ENCODE results near the gene PIK3CD. TPM values are rescaled to one million over a fixed set of nuclear protein-coding genes. Genes with fewer than 3 reads are reported as not detected.
"Not testable (repeated sequence)": the region's sequence is repeated elsewhere in the genome, so short reads cannot be mapped to it uniquely, and the experiment has no call there.

PIK3CD gene
- total and polyA plus RNA-seq, 9 donors = 1.4 to 3.5 (median 2.2) TPM

DNA sequence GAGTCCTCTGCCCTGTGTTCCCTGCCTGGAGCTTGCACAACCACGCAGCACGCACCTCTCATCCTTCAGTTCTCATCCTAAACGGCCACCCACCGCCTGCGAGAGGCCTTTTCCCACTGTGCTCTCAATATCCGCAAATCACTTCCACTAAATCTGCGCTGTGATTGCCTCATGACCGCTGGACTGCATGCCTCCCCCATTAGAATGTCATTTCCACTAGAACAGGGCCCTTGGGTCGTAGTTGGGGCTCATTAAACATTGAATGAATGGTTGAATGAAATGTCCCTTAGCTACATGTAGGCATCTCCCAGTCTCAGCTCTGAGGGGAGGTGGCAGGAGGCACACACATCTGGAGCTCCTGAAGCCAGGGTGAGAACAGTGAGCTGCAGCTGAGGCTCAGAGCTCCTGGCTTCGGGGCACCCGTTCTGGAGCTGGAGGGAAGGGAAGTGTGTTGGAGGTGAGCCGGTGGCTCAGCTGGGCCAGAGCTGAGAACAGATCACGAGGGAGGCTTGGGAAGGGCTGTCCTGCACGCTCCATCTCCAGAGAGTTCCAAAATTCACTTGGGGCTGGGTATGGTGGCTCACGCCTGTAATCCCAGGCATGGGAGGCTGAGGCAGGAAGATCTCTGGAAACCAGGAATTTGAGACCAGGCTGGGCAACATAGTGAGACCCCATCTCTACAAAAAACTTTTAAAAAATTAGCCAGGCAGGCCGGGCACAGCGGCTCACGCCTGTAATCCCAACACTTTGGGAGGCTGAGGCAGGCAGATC lies 32.4 kb upstream of the PIK3CD start:
- WGBS (ENCODE audit: insufficient coverage) = 72% methylated on average over 15 of the region's 18 CpGs
- H3K4me3 ChIP-seq (ENCODE audit: low read length) = no peak overlapping the region
- no peaks in the 10 kb centered on the region for H3K4me1 ChIP-seq (ENCODE audit: control insufficient read depth, insufficient read depth, low read length)
- no peak for DNase-seq
- H3K27me3 ChIP-seq (ENCODE audit: control insufficient read depth, insufficient read depth, low read length) = peaks cover 6% of the 10 kb centered on the region
- H3K27ac ChIP-seq (ENCODE audit: low read length) = no peak overlapping the region
- H3K36me3 ChIP-seq (ENCODE audit: control insufficient read depth, insufficient read depth, low read length) = peaks cover under 1% of the 10 kb centered on the region
- H3K9me3 ChIP-seq (replicated peaks; ENCODE audit: control insufficient read depth, low read depth, low read length) = no peaks in the 10 kb centered on the region

DNA sequence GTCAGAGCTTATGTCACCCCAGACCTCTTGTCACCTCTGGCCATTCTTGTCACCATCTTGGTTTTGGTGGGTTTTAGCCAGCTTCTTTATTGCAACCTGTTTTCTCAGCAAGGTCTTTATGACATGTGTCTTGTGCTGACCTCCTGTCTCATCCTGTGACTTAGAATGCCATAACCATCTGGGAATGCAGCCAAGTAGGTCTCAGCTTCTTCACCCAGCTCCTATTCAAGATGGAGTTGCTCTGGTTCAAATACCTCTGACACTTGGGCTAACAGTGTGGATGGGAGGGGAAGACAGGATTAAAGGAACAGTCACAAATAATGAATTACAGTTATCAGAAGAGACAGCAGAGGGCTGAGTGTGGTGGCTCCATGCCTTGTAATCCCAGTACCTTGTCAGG lies 30.5 kb upstream of the PIK3CD start:
- Histone ChIP-seq H3K4me1 (ENCODE audit: control insufficient read depth, insufficient read depth, low read length) (no peaks in the 10 kb centered on the region), H3K36me3 (ENCODE audit: control insufficient read depth, insufficient read depth, low read length) (no peaks in the 10 kb centered on the region), H3K27me3 (ENCODE audit: control insufficient read depth, insufficient read depth, low read length) (peaks cover 10% of the 10 kb centered on the region), H3K9me3 (replicated peaks; ENCODE audit: control insufficient read depth, low read depth, low read length) (no peaks in the 10 kb centered on the region), H3K4me3 (ENCODE audit: low read length) (no peak overlapping the region), H3K27ac (ENCODE audit: low read length) (no peak overlapping the region)
- no peak for DNase-seq

DNA sequence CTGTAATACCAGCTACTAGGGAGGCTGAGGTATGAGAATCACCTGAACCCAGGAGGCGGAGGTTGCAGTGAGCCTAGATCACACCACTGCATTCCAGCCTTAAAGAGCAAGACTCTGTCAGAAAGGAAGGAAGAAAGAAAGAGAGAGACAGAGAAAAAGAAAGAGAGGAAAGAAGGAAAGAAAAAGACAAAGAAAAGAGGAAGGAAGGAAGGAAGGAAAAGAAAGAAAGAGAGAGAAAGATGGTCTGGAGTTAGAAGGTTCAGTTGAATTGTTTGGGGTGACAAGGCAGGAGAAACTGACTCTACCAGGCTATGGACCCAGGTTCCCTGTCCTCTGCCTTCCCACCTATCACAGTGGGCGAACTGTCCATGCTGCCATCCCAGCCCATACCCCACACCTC lies 27.4 kb upstream of the PIK3CD start:
- 100% methylated on average over 1 of the region's 2 CpGs for WGBS (ENCODE audit: insufficient coverage)
- DNase-seq = no peak
- peaks cover 2% of the 10 kb centered on the region for H3K4me1 ChIP-seq (ENCODE audit: control insufficient read depth, insufficient read depth, low read length)
- peaks cover 13% of the 10 kb centered on the region for H3K27me3 ChIP-seq (ENCODE audit: control insufficient read depth, insufficient read depth, low read length)
- H3K27ac ChIP-seq (ENCODE audit: low read length) = no peak overlapping the region
- H3K9me3 ChIP-seq (replicated peaks; ENCODE audit: control insufficient read depth, low read depth, low read length) = no peaks in the 10 kb centered on the region
- no peaks in the 10 kb centered on the region for H3K36me3 ChIP-seq (ENCODE audit: control insufficient read depth, insufficient read depth, low read length)
- no peak overlapping the region for H3K4me3 ChIP-seq (ENCODE audit: low read length)

DNA sequence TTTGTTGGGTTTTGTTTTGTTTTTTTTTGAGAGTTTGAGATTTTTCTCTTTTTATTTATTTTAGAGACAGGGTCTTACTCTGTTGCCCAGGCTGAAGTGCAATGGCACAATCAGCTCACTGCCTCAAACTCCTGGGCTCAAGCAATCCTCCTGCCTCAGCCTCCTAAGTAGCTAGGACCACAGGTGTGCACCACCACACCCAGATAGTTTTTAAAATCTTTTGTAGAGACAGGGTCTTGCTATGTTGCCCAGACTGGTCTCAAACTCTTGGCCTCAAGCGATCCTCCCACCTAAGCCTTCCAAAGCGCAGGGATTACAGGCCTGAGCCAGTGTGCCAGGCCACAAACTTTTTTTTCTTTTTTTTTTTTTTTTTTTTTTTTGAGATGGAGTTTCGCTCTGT lies 26.5 kb upstream of the PIK3CD start:
- not testable (repeated sequence) for H3K27ac ChIP-seq (ENCODE audit: low read length); H3K4me3 ChIP-seq (ENCODE audit: low read length)
- WGBS (ENCODE audit: insufficient coverage) = no CpG with 5 or more reads among the region's 3 CpGs

DNA sequence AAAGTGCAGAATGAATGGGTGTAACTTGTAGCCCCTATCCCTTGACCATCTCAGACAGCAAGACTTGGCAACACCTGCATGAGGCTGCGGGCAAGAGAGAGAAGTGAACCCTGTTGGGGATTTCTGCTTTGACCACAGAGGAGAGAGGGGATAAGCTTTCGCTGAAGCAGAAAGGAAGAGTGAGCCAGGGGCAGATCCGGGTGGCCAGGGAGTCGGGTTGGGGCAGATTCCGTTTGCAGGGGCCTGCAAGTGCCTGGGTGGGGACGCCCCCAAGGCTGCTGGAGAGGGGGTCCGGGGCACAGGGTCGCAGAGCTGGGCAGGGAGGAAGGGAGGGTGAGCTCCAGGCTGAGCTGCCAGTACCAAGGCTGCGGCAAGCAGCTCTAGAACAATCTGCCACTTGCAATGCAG lies 25.3 kb upstream of the PIK3CD start:
- WGBS (ENCODE audit: insufficient coverage) = 77% methylated on average over 9 of the region's 9 CpGs
- DNase-seq = no peak
- H3K27ac ChIP-seq (ENCODE audit: low read length) = no peak overlapping the region
- H3K27me3 ChIP-seq (ENCODE audit: control insufficient read depth, insufficient read depth, low read length) = peaks cover 12% of the 10 kb centered on the region
- no peak overlapping the region for H3K4me3 ChIP-seq (ENCODE audit: low read length)
- no peaks in the 10 kb centered on the region for H3K36me3 ChIP-seq (ENCODE audit: control insufficient read depth, insufficient read depth, low read length)
- peaks cover 2% of the 10 kb centered on the region for H3K4me1 ChIP-seq (ENCODE audit: control insufficient read depth, insufficient read depth, low read length)
- H3K9me3 ChIP-seq (replicated peaks; ENCODE audit: control insufficient read depth, low read depth, low read length) = no peaks in the 10 kb centered on the region

More for the DNA sequence above, 26.5 kb upstream of the PIK3CD start:
- not testable (repeated sequence) for H3K9me3 ChIP-seq (replicated peaks; ENCODE audit: control insufficient read depth, low read depth, low read length); H3K36me3 ChIP-seq (ENCODE audit: control insufficient read depth, insufficient read depth, low read length); H3K4me1 ChIP-seq (ENCODE audit: control insufficient read depth, insufficient read depth, low read length); DNase-seq
- peaks cover 12% of the 10 kb centered on the region for H3K27me3 ChIP-seq (ENCODE audit: control insufficient read depth, insufficient read depth, low read length)

DNA sequence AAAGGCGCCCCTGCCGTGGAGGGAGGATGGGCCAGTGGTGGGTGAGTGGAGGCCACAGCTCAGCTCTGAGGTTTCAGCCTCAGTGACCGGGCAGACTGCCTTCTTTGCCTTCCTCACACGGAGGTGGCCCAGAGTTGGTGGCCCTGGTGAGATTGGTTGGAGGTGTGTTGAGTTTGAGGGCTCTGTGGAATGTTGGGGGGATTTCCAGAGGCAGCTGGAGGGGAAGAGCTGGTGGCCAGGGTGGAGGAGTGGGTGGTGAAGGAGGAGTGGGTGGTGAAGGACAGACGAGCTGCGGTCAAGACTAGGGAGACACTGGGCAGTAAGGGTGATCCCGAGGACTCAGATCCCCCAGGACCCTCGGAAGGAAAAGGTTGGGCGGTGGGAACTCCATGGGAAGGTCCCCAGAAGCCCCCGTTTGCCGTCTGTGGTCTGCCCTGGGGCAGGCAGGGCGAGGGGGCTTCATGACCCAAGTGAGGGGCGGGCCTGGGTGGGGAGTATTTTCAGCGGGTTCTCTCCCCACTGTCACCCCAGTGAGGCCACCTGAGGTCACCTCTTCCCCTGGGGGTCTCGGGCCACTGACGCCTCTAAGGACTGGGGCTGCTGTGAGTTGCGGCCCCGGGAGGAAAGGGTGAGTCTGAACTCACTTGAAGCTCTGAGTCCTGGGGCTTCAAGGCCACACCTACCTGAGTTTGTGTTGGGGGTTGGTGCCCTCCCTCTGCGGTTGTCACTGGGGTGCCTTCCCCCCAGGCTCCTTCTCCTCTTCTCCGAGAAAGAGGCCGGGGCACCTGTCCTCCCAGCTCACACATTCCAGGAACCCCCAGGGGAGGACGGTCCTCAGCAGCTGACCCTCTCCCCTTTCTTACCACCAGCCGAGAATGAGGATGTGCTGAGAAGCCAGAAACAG lies 22.7 kb upstream of the PIK3CD start:
- WGBS (ENCODE audit: insufficient coverage) = 71% methylated on average over 11 of the region's 23 CpGs
- DNase-seq = no peak
- Histone ChIP-seq H3K4me1 (ENCODE audit: control insufficient read depth, insufficient read depth, low read length) (peaks cover 2% of the 10 kb centered on the region), H3K27me3 (ENCODE audit: control insufficient read depth, insufficient read depth, low read length) (peaks cover 12% of the 10 kb centered on the region), H3K4me3 (ENCODE audit: low read length) (no peak overlapping the region), H3K9me3 (replicated peaks; ENCODE audit: control insufficient read depth, low read depth, low read length) (no peaks in the 10 kb centered on the region), H3K36me3 (ENCODE audit: control insufficient read depth, insufficient read depth, low read length) (no peaks in the 10 kb centered on the region), H3K27ac (ENCODE audit: low read length) (no peak overlapping the region)

DNA sequence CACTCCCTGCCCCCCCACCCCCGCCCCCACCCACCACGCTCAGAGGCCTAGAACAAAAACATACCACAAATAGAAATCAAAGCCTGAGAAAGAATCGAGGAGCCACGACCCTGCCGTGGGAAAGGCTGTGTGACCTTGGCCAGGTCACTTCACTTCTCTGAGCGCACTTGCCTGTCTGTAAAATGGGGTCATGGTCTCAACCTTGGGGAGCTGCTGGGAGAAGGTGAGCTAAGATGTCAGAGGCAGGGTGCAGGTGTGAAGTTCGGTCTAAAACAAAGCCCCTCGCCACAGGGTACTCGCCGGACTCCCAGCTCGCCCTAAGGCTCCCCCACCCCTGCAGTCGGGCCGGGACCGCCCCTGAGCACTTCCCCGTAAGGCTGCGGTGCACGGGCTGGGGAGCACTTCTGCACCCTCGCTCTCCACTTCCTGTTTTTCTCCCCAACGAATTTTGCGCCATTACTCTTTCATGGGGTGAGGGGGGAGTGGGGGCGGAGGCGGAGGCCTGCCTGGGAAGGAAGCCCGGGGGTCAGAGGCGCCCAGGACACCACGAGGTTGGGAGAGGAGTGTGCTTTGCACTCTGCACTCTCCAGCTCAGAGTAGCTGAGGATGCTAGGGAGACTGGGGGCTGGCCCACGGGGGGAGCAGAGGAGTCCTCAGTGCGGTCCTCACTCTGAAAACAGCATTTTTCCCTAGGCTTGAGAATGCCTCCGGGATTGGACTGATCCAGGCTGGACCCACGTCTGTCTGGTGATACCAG lies 21.9 kb upstream of the PIK3CD start:
- H3K27me3 ChIP-seq (ENCODE audit: control insufficient read depth, insufficient read depth, low read length) = peaks cover 12% of the 10 kb centered on the region
- no peak overlapping the region for H3K27ac ChIP-seq (ENCODE audit: low read length)
- peak; percentile 63 for DNase-seq
- H3K4me1 ChIP-seq (ENCODE audit: control insufficient read depth, insufficient read depth, low read length) = peaks cover 2% of the 10 kb centered on the region
- no peaks in the 10 kb centered on the region for H3K9me3 ChIP-seq (replicated peaks; ENCODE audit: control insufficient read depth, low read depth, low read length)
- WGBS (ENCODE audit: insufficient coverage) = 46% methylated on average over 12 of the region's 29 CpGs
- no peak overlapping the region for H3K4me3 ChIP-seq (ENCODE audit: low read length)
- no peaks in the 10 kb centered on the region for H3K36me3 ChIP-seq (ENCODE audit: control insufficient read depth, insufficient read depth, low read length)

DNA sequence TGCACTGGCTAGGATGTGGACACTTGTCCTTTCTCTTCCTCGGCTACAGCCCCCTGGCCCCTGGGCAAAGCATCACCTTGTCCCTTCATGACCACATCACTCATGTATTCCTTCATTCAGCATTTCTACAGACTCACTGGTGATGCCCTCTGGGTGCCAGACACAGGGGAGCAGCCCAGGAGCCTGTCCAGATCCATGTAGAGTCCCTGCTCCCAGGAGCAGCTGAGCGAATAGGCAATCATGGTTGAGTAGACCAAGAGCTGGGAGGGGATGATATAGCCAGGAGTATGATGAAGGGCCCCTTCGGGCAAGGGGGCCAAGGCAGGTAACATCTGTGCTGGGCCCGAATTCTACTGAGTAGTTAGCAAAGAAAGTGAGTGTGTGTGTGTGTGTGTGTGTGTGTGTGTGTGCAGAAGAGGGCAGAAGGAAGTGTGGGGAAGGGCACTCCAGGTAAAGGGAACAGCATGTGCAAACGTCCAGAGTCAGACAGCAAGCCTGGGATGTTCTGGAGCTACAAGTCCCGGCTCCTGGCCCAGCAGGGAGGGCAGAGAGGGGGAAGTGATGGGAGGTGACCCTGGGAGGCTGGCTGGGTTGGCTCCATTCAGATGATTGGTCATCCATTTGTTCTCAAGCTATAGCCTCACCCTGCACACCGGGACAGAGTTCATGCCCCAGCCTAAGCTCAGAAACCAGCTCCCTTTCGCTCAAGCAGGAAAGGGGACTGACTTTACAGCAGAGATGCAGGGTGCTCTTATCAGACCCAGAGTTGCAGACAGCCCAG lies 21.0 kb upstream of the PIK3CD start:
- 71% methylated on average over 6 of the region's 8 CpGs for WGBS (ENCODE audit: insufficient coverage)
- Histone ChIP-seq H3K9me3 (replicated peaks; ENCODE audit: control insufficient read depth, low read depth, low read length) (no peaks in the 10 kb centered on the region), H3K27me3 (ENCODE audit: control insufficient read depth, insufficient read depth, low read length) (peaks cover 12% of the 10 kb centered on the region), H3K4me3 (ENCODE audit: low read length) (no peak overlapping the region), H3K27ac (ENCODE audit: low read length) (no peak overlapping the region), H3K36me3 (ENCODE audit: control insufficient read depth, insufficient read depth, low read length) (no peaks in the 10 kb centered on the region), H3K4me1 (ENCODE audit: control insufficient read depth, insufficient read depth, low read length) (peaks cover 2% of the 10 kb centered on the region)
- no peak for DNase-seq

DNA sequence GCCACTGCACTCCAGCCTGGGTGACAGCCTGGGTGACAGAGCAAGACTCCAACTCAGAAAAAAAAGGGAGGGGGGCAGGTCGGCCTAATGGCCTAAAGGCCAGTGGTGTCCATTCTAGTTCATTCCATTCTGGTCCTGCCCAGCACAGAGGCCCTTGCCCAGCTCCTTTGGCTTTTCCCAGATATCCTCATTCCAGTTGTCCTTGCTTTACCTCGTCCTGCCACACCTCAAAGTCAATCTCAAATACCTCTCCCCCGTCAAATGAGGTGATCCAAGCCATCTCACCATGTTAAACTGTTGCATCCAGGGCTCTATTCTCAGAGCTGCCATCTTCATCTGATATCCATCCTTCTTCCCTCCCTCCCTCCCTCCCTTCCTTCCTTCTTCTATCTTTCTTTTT lies 19.9 kb upstream of the PIK3CD start:
- peaks cover 2% of the 10 kb centered on the region for H3K4me1 ChIP-seq (ENCODE audit: control insufficient read depth, insufficient read depth, low read length)
- H3K9me3 ChIP-seq (replicated peaks; ENCODE audit: control insufficient read depth, low read depth, low read length) = no peaks in the 10 kb centered on the region
- 61% methylated on average over 2 of the region's 3 CpGs for WGBS (ENCODE audit: insufficient coverage)
- peaks cover 4% of the 10 kb centered on the region for H3K27me3 ChIP-seq (ENCODE audit: control insufficient read depth, insufficient read depth, low read length)
- no peaks in the 10 kb centered on the region for H3K36me3 ChIP-seq (ENCODE audit: control insufficient read depth, insufficient read depth, low read length)
- no peak overlapping the region for H3K27ac ChIP-seq (ENCODE audit: low read length)
- DNase-seq = no peak
- no peak overlapping the region for H3K4me3 ChIP-seq (ENCODE audit: low read length)

Measured in muscle of leg (tissue), 11 donors.